ENCODE results near the gene SLX1B.
"Not testable (repeated sequence)": the region's sequence is repeated elsewhere in the genome, so short reads cannot be mapped to it uniquely, and the experiment has no call there.

The SLX1B gene

GRCh38 chr16:29454269-29454668, at the start of gene SLX1B, which contains the start of gene BOLA2:
Gene SLX1B, plus strand, starts transcription at chr16:29454533.
Gene BOLA2, minus strand, starts transcription at chr16:29454351. Its CDS starts 98 bp downstream, at chr16:29454253.
- not testable (repeated sequence) for DNase-seq

GRCh38 chr16:29405249-29405648, 49.1 kb upstream of the SLX1B start:
- not testable (repeated sequence) for DNase-seq

- not testable (repeated sequence) for DNase-seq
Observed at GRCh38 chr16:29423587-29423986, 30.7 kb upstream of the SLX1B start.

- not testable (repeated sequence) for DNase-seq
Observed at GRCh38 chr16:29425390-29425789, 28.9 kb upstream of the SLX1B start.

- DNase-seq, result not testable (repeated sequence)
Observed at GRCh38 chr16:29453754-29454153, 579 bp upstream of the SLX1B start.

- not testable (repeated sequence) for DNase-seq
Observed at GRCh38 chr16:29454828-29455227, 495 bp downstream of the SLX1B start.

- not testable (repeated sequence) for DNase-seq
Observed at GRCh38 chr16:29457660-29458059, 3.3 kb downstream of the SLX1B start.

GRCh38 chr16:29459706-29460646, 5.6 kb downstream of the SLX1B start, which contains the start of gene SULT1A4:
Gene SULT1A4, plus strand, starts transcription at chr16:29459913. Its CDS starts 1,473 bp downstream, at chr16:29461386.
- not testable (repeated sequence) for DNase-seq

GRCh38 chr16:29460647-29461030, 6.3 kb downstream of the SLX1B start:
- DNase-seq, result not testable (repeated sequence)

- DNase-seq, result not testable (repeated sequence)
Observed at GRCh38 chr16:29465985-29466824, 11.9 kb downstream of the SLX1B start.

- not testable (repeated sequence) for DNase-seq
Observed at GRCh38 chr16:29466904-29467303, 12.6 kb downstream of the SLX1B start.

- DNase-seq, result not testable (repeated sequence)
Observed at GRCh38 chr16:29467654-29468366, 13.5 kb downstream of the SLX1B start.

- not testable (repeated sequence) for DNase-seq
Observed at GRCh38 chr16:29469660-29470059, 15.3 kb downstream of the SLX1B start.

- not testable (repeated sequence) for DNase-seq
Observed at GRCh38 chr16:29472065-29472464, 17.7 kb downstream of the SLX1B start.

- DNase-seq, result not testable (repeated sequence)
Observed at GRCh38 chr16:29482276-29482675, 27.9 kb downstream of the SLX1B start.

GRCh38 chr16:29506308-29506707, 52.0 kb downstream of the SLX1B start, which contains the start of gene NPIPB12:
Gene NPIPB12, minus strand, starts transcription at chr16:29506408.
- not testable (repeated sequence) for DNase-seq

All from inflammatory macrophage treated with lipopolysaccharide for 4 hours (primary cell).